GM12875 (cell line): Measurements from ENCODE around the gene DNM3.

Experiments used
- H3K4me3 ChIP-seq: one replicate; pipeline ENCODE4 v1.5.1; 2011; ENCODE audit warnings: low read depth, low read length, control low read depth
- CTCF ChIP-seq: IDR thresholded peaks from 2 replicates; pipeline ENCODE4 v1.5.1; 2011; ENCODE audit warnings: low read depth, mild to moderate bottlenecking, control low read depth, inconsistent platforms, low read length, moderate library complexity, borderline replicate concordance; ENCODE audit not compliant: insufficient read depth

DNM3 gene

DNA sequence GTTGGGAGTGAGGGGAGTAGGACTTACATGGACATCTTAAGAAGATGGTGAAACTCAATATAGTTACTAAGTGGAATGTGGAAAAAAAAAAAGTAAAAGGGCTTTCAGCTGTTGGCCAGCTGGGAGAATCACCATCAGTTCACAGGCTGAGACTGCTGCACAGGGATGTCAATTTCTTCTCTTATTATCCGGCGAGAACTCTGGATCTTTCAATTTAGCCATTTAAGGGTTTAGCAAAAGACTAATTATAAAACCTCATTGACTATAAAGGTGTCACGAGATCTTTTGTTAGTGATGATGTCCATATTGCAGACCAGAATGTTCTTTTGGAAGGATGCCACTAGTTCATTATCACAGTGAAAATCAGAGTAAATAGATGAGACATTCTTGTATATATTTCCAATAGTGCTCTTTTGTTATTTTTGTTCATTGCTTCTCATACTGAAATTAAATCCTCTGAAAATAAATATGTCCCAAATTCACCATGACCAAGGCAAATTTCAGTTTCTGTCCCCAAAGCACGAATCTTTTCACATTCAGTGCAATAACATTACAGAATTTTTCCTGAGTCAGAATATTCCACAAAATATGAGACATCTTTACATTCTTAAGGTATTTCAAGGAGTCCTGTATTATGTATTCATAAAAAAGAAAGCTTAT lies 266.1 kb downstream of the DNM3 start:
- H3K4me3 ChIP-seq: no peak overlapping the region
- TF ChIP-seq CTCF: no peak

- H3K4me3 ChIP-seq: no peak overlapping the region
- no peak for TF ChIP-seq CTCF
Observed at GRCh38 chr1:172108161-172108893, 267.0 kb downstream of the DNM3 start.

DNA sequence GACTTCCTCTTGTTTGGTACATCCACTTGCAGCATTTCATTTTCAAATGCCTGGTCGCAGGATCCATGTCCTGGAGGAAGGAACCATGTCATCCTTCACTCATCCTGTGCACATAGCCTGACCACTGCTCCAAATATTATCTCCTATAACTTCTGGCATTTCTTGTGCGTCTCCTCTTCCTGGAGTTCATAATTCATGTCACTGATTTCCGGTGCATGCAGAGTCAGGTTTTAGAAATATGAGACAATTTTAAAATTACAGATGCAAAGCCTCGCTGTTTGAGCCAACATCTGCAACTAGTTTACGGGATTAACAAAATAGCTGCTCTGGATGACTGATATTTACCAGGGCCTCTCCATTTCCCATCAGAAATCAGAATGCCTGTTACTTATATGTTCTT lies 268.1 kb downstream of the DNM3 start:
- H3K4me3 ChIP-seq: no peak overlapping the region
- no peak for TF ChIP-seq CTCF

DNA sequence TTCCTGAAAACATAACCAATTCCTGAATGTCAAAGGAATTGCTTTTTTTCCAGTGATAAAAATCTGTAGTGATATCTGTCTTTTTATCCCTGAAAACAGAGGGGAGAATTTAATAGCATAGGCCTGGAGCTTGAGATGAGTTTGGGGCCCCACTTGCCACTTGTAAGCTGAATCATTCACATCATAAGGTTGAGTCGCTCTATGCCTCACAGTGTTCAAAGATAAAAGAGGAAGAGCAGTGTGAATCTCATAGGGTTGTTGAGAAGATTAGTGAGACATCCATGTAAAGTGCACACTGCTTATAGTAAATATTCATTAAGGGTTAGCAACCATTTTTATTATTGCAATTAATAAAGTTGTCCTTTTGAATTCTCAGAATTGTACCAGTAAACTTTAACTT lies 271.3 kb downstream of the DNM3 start:
- no peak for TF ChIP-seq CTCF
- H3K4me3 ChIP-seq: no peak overlapping the region

DNA sequence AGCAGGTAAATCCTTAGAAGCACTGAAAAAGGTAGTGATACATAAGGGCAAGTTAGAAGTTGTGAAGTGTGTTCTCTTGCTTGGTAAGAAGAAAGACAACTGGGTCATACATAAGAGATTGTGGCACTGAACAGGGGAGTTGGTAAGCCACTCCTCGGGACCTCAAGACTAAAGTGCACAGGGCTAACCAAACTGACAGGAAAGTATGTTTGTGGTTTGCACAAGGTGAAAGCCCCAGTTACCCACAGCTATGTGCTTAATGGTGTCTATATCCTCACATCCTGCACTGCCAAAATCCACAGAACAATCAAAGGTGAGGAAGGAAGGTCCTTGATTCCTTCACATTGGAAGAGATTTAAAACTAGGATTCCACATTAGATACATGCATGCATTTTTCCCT lies 276.5 kb downstream of the DNM3 start:
- TF ChIP-seq CTCF: no peak
- H3K4me3 ChIP-seq: no peak overlapping the region

GRCh38 chr1:172118618-172119017 lies 277.3 kb downstream of the DNM3 start:
- no peak overlapping the region for H3K4me3 ChIP-seq
- no peak for TF ChIP-seq CTCF

DNA sequence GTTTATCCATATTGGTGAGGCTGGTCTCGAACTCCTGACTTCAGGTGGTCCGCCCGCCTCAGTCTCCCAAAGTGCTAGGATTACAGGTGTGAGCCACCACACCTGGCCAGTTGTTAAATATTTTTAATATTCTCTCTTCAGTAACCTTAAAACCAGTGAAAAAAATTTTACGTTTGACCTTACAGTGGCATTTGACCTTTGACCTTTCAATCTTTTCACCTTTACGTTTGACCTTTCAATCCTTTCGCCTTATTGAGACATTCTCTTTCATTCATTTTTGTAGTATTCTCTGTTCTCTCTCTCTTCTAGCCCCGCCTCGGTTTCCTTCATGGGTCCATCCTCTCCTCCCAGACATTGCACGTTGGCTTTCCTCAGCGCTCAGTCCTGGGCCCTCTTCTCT lies 277.9 kb downstream of the DNM3 start:
- no peak for TF ChIP-seq CTCF

More for the DNA sequence above, 277.9 kb downstream of the DNM3 start:
- no peak overlapping the region for H3K4me3 ChIP-seq
